Measurements from ENCODE around the gene NPPB. TPM values are rescaled to one million over a fixed set of nuclear protein-coding genes. Genes with fewer than 3 reads are reported as not detected.
"Not testable (repeated sequence)": the region's sequence is repeated elsewhere in the genome, so short reads cannot be mapped to it uniquely, and the experiment has no call there.

NPPB gene
- polyA plus RNA-seq, 2 donors = 0.66 to 0.83 TPM

DNA sequence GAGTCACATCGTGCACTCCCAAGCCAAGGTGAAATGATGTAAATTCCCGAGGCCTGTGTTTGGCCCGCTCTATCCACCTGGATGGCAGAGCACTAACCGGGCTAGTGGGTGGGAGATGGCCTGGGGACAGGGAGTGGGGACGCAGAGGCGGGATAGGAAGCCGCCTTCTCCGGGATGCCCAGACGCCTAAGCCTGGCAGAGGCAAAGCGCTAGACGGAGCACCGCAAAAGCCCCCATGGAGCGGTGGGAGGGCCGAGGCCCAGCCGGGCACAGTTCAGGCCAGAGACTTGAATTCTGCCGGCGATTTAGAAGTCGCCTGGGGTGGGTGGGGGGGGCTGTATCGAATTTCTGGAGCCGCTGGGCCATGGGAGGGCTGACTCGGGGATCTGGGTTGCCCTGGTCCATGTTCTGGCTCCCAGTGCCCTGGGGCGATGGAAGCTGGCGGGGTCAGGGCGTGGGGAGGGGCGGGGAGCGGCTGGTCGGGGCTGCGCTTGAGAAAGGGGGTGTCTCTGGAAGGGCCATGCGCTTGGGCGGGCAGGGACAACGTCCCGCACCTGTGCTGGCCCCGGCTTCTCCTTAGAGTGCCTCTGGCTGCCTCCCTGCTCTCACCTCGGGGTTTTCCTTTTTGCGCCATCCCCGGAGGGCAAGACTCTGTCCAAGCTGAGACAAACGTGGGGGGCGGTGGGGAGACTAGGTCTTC, 39.5 kb upstream of the NPPB start:
- peaks cover 0 to 6% of the 10 kb centered on the region in 2 donors for H3K27me3 ChIP-seq (ENCODE audit: control insufficient read depth in 1 of 2, insufficient read depth in 2 of 2, low read length in 2 of 2)
- H3K4me1 ChIP-seq (ENCODE audit: control insufficient read depth in 2 of 2, insufficient read depth in 2 of 2, low read length in 1 of 2) = no peaks in the 10 kb centered on the region
- no peaks in the 10 kb centered on the region for H3K36me3 ChIP-seq (ENCODE audit: control insufficient read depth in 2 of 2, insufficient read depth in 2 of 2, low read length in 1 of 2)
- 16 to 22% methylated on average over 34 to 38 of the region's 38 CpGs for WGBS, 2 donors
- H3K4me3 ChIP-seq (ENCODE audit: low read depth in 1 of 2, low read length in 2 of 2) = no peak overlapping the region
- H3K27ac ChIP-seq (ENCODE audit: low read depth in 2 of 2, low read length in 1 of 2) = no peak overlapping the region
- H3K9me3 ChIP-seq (ENCODE audit: control insufficient read depth in 2 of 2, insufficient read depth in 1 of 2, low read depth in 1 of 2, low read length in 1 of 2) = no peaks in the 10 kb centered on the region

DNA sequence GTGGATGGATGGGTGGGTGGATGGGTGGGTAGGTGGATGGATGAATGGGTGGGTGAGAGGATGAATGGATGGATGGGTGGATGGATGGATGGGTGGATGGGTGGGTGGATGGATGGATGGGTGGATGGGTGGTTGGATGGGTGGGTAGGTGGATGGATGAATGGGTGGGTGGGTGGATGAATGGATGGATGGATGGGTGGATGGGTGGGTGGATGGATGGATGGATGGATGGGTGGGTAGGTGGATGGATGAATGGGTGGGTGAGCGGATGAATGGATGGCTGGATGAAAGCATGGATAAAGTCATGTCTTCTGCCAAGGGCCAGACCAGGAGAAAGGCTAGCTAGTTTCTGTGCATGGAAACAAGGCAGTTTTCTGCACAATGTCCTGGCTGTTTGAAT, 35.8 kb upstream of the NPPB start:
- H3K9me3 ChIP-seq (ENCODE audit: control insufficient read depth in 2 of 2, insufficient read depth in 1 of 2, low read depth in 1 of 2, low read length in 1 of 2); H3K27ac ChIP-seq (ENCODE audit: low read depth in 2 of 2, low read length in 1 of 2); H3K4me3 ChIP-seq (ENCODE audit: low read depth in 1 of 2, low read length in 2 of 2); H3K4me1 ChIP-seq (ENCODE audit: control insufficient read depth in 2 of 2, insufficient read depth in 2 of 2, low read length in 1 of 2); H3K36me3 ChIP-seq (ENCODE audit: control insufficient read depth in 2 of 2, insufficient read depth in 2 of 2, low read length in 1 of 2); H3K27me3 ChIP-seq (ENCODE audit: control insufficient read depth in 1 of 2, insufficient read depth in 2 of 2, low read length in 2 of 2): not testable (repeated sequence)
- WGBS, 2 donors = 68 to 69% methylated on average over 1 of the region's 1 CpG

DNA sequence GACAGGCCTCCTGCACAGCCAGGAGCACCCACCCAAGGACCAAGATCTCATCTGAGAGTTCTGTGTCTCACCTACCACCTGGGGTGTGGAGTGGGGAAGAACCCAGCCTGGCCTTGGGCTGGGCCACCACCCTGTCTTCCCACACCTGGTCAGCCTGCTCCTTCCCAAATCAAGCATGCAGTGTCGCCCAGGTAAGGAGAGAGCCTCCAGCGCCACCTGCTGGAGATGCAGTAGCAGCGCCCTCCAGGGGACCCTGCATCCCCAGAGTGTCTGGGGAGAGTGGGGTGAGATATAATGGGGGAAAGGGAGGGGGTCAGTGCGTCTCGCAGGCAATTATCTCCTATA, 35.1 kb upstream of the NPPB start:
- H3K27me3 ChIP-seq (ENCODE audit: control insufficient read depth in 1 of 2, insufficient read depth in 2 of 2, low read length in 2 of 2) = peaks cover 0 to 6% of the 10 kb centered on the region in 2 donors
- WGBS, 2 donors = 0 to 1% methylated on average over 5 of the region's 5 CpGs

DNA sequence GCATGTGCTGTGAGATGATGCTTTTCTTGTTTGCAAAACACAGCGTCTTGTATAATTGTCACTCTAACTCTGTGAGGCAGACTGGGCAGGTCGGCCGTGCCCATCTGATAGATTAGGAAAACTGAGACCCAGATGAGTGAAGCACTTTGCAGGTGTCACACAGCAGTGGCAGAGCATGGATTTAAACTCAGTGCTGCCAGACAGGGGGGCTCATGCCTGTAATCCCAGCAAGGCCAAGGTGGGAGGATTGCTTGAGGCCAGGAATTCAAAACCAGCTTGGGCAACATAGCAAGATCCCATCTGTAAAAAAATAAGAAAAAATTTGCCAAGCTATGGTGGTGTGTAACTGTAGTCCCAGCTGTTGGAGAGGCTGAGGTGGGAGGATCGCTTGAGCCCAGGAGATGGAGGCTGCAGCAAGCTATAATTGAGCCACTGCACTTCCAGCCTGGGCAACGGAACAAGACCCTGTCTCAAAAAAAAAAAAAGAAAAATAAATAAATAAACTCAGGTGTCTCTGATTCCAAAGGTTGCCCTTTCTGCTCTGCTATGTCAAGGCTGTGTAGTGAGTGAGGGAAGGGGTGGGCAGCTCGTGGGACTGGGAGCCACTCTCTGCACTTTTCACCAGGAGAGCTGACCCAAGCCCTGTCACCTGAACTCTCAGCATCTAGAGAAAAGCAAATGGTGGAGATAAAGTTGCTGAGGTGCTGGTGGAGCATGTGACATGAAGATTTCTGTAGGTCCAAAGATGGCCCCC, 32.9 kb upstream of the NPPB start:
- WGBS, 2 donors = 73 to 74% methylated on average over 6 of the region's 6 CpGs
- Histone ChIP-seq H3K4me1 (ENCODE audit: control insufficient read depth in 2 of 2, insufficient read depth in 2 of 2, low read length in 1 of 2) (no peaks in the 10 kb centered on the region), H3K4me3 (ENCODE audit: low read depth in 1 of 2, low read length in 2 of 2) (no peak overlapping the region), H3K27ac (ENCODE audit: low read depth in 2 of 2, low read length in 1 of 2) (no peak overlapping the region), H3K9me3 (ENCODE audit: control insufficient read depth in 2 of 2, insufficient read depth in 1 of 2, low read depth in 1 of 2, low read length in 1 of 2) (no peaks in the 10 kb centered on the region), H3K36me3 (ENCODE audit: control insufficient read depth in 2 of 2, insufficient read depth in 2 of 2, low read length in 1 of 2) (no peaks in the 10 kb centered on the region), H3K27me3 (ENCODE audit: control insufficient read depth in 1 of 2, insufficient read depth in 2 of 2, low read length in 2 of 2) (no peaks in the 10 kb centered on the region)

More for the DNA sequence above, 35.1 kb upstream of the NPPB start:
- Histone ChIP-seq H3K9me3 (ENCODE audit: control insufficient read depth in 2 of 2, insufficient read depth in 1 of 2, low read depth in 1 of 2, low read length in 1 of 2) (no peaks in the 10 kb centered on the region), H3K4me3 (ENCODE audit: low read depth in 1 of 2, low read length in 2 of 2) (no peak overlapping the region), H3K4me1 (ENCODE audit: control insufficient read depth in 2 of 2, insufficient read depth in 2 of 2, low read length in 1 of 2) (no peaks in the 10 kb centered on the region), H3K36me3 (ENCODE audit: control insufficient read depth in 2 of 2, insufficient read depth in 2 of 2, low read length in 1 of 2) (no peaks in the 10 kb centered on the region), H3K27ac (ENCODE audit: low read depth in 2 of 2, low read length in 1 of 2) (no peak overlapping the region)

DNA sequence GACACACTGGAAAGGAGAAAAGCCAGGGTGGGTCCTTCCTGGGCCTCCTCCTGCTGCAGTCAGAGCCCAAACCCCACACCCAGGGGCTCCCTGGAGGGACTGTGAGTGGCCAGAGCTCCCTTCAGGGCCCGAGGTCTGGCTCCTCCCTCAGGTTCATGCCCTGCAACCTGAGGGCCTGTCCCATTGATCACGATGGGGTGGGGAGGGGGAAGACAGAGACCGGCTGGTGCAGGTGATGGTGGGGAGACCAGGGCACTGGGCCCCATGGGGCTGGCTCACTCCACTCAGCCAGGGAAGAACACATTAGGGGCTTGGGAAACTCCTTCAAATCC, 30.1 kb upstream of the NPPB start:
- Histone ChIP-seq H3K27ac (ENCODE audit: low read depth in 2 of 2, low read length in 1 of 2) (no peak overlapping the region), H3K4me1 (ENCODE audit: control insufficient read depth in 2 of 2, insufficient read depth in 2 of 2, low read length in 1 of 2) (no peaks in the 10 kb centered on the region), H3K4me3 (ENCODE audit: low read depth in 1 of 2, low read length in 2 of 2) (no peak overlapping the region), H3K27me3 (ENCODE audit: control insufficient read depth in 1 of 2, insufficient read depth in 2 of 2, low read length in 2 of 2) (no peaks in the 10 kb centered on the region), H3K9me3 (ENCODE audit: control insufficient read depth in 2 of 2, insufficient read depth in 1 of 2, low read depth in 1 of 2, low read length in 1 of 2) (no peaks in the 10 kb centered on the region), H3K36me3 (ENCODE audit: control insufficient read depth in 2 of 2, insufficient read depth in 2 of 2, low read length in 1 of 2) (no peaks in the 10 kb centered on the region)
- WGBS, 2 donors = 39 to 54% methylated on average over 3 of the region's 3 CpGs

DNA sequence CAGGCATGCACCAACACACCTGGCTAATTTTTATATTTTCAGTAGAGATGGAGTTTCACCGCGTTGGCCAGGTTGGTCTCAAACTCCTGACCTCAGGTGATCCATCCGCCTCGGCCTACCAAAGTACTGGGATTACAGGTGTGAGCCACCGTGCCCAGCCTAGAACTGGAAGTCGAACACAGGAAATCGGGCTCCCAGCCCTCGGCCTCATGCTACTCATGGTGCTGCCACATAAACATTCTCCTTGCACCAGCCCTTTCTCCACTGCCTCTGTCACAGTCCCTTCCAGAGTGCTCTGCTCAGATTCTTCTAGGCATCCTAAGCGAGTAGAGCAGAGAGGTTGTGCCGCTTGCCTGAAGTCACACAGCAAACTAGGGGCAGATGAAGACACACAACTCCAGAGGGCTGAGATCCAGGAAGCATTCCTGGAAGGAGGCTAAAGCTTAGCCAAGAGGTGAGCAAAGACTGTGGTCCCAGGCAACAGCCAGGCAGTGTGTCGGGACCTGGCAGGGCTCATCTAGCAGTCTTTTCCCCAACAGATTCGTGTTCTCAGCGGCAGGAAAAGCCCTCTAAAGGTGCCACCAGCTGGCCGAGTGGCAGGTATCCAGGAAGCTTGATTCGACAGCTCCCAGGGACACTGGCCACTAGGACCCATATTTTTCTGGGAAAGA, 29.6 kb upstream of the NPPB start:
- H3K4me3 ChIP-seq (ENCODE audit: low read depth in 1 of 2, low read length in 2 of 2) = no peak overlapping the region
- no peaks in the 10 kb centered on the region for H3K4me1 ChIP-seq (ENCODE audit: control insufficient read depth in 2 of 2, insufficient read depth in 2 of 2, low read length in 1 of 2)
- no peaks in the 10 kb centered on the region for H3K27me3 ChIP-seq (ENCODE audit: control insufficient read depth in 1 of 2, insufficient read depth in 2 of 2, low read length in 2 of 2)
- no peaks in the 10 kb centered on the region for H3K36me3 ChIP-seq (ENCODE audit: control insufficient read depth in 2 of 2, insufficient read depth in 2 of 2, low read length in 1 of 2)
- 78 to 79% methylated on average over 15 of the region's 15 CpGs for whole genome bisulfite sequencing, 2 donors
- H3K9me3 ChIP-seq (ENCODE audit: control insufficient read depth in 2 of 2, insufficient read depth in 1 of 2, low read depth in 1 of 2, low read length in 1 of 2) = no peaks in the 10 kb centered on the region
- no peak overlapping the region for H3K27ac ChIP-seq (ENCODE audit: low read depth in 2 of 2, low read length in 1 of 2)

DNA sequence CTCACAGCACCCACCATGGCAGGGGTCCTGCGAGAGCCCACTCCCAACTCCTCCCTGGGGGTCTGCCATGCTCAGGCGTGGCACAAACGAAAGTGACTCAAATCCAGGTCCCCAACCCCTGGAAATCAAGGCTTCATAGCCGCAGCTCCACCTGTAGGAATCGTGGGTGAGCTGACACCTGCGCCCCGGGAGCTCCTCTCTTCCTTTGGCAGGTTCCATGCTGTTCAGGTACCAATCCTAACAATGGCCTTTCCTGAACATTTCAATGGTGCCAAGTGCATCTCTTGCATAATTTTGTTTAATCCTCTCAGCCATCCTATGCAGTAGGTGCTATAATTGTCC, 28.9 kb upstream of the NPPB start:
- WGBS, 2 donors = 67 to 75% methylated on average over 7 of the region's 7 CpGs
- no peak overlapping the region for H3K4me3 ChIP-seq (ENCODE audit: low read depth in 1 of 2, low read length in 2 of 2)
- H3K4me1 ChIP-seq (ENCODE audit: control insufficient read depth in 2 of 2, insufficient read depth in 2 of 2, low read length in 1 of 2) = peaks cover 0 to 2% of the 10 kb centered on the region in 2 donors
- H3K27me3 ChIP-seq (ENCODE audit: control insufficient read depth in 1 of 2, insufficient read depth in 2 of 2, low read length in 2 of 2) = no peaks in the 10 kb centered on the region
- H3K36me3 ChIP-seq (ENCODE audit: control insufficient read depth in 2 of 2, insufficient read depth in 2 of 2, low read length in 1 of 2) = no peaks in the 10 kb centered on the region
- no peak overlapping the region for H3K27ac ChIP-seq (ENCODE audit: low read depth in 2 of 2, low read length in 1 of 2)
- H3K9me3 ChIP-seq (ENCODE audit: control insufficient read depth in 2 of 2, insufficient read depth in 1 of 2, low read depth in 1 of 2, low read length in 1 of 2) = no peaks in the 10 kb centered on the region

DNA sequence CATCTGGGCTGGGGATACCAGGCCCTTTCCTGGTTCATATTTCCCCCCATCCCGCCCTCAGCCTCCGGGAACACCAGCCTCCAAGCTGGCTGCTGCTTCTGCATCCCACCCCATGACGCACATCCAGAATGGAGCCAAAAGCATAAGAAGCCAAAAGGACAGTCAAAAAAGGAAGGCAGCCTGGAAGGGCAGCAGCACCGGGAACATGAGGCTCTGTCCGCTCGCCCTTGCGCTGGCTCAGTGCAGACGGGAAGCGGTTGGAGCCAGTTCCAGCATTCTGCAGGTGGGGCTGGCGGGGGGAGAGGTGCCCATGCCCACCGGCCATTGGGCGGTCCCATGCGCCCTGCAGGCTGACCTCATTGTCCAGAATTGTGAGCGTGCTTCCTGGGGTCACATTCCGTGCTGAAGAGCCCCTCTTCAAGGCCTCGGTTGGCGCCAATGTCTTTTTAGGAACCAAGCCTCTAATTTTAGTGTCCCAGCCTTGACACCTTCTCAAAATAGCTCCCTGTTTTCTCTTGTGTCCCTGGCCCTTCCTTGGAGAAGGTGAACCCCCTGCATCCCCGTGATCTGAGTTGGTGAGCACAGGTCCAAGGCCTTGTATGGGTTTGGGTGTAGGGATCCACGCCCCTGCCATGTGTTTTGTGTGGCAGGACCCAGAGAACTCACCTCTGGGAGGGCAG, 28.4 kb upstream of the NPPB start:
- Histone ChIP-seq H3K27ac (ENCODE audit: low read depth in 2 of 2, low read length in 1 of 2) (no peak overlapping the region), H3K27me3 (ENCODE audit: control insufficient read depth in 1 of 2, insufficient read depth in 2 of 2, low read length in 2 of 2) (no peaks in the 10 kb centered on the region), H3K4me3 (ENCODE audit: low read depth in 1 of 2, low read length in 2 of 2) (no peak overlapping the region), H3K4me1 (ENCODE audit: control insufficient read depth in 2 of 2, insufficient read depth in 2 of 2, low read length in 1 of 2) (peaks cover 0 to 2% of the 10 kb centered on the region in 2 donors), H3K9me3 (ENCODE audit: control insufficient read depth in 2 of 2, insufficient read depth in 1 of 2, low read depth in 1 of 2, low read length in 1 of 2) (no peaks in the 10 kb centered on the region), H3K36me3 (ENCODE audit: control insufficient read depth in 2 of 2, insufficient read depth in 2 of 2, low read length in 1 of 2) (no peaks in the 10 kb centered on the region)
- WGBS, 2 donors = 78 to 83% methylated on average over 19 of the region's 19 CpGs

DNA sequence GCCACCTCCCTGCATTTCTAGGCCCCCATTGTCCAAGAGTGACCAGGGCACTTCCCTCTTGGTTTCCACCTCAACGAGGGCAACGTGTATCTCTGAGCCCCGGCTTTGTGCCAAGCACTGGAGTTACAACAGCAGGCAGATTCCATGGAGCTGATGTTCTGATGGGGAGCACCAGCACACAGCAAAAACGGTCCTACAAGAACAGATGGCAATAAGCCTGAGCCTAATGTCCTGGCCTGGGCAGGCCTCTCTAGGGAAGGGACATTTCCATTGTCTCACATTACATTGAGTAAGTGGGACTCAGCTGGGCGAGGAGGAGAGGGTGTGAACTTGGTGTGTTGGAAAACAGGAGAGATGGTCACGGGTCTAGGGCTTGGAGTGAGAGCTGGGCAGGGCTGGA, 27.2 kb upstream of the NPPB start:
- H3K36me3 ChIP-seq (ENCODE audit: control insufficient read depth in 2 of 2, insufficient read depth in 2 of 2, low read length in 1 of 2) = no peaks in the 10 kb centered on the region
- 68 to 69% methylated on average over 6 of the region's 6 CpGs for WGBS, 2 donors
- no peak overlapping the region for H3K27ac ChIP-seq (ENCODE audit: low read depth in 2 of 2, low read length in 1 of 2)
- peaks cover 0 to 2% of the 10 kb centered on the region in 2 donors for H3K4me1 ChIP-seq (ENCODE audit: control insufficient read depth in 2 of 2, insufficient read depth in 2 of 2, low read length in 1 of 2)
- no peaks in the 10 kb centered on the region for H3K9me3 ChIP-seq (ENCODE audit: control insufficient read depth in 2 of 2, insufficient read depth in 1 of 2, low read depth in 1 of 2, low read length in 1 of 2)
- H3K27me3 ChIP-seq (ENCODE audit: control insufficient read depth in 1 of 2, insufficient read depth in 2 of 2, low read length in 2 of 2) = no peaks in the 10 kb centered on the region
- no peak overlapping the region for H3K4me3 ChIP-seq (ENCODE audit: low read depth in 1 of 2, low read length in 2 of 2)
